ENCODE measurements around the gene CAND2.

GRCh38 chr3:12882336-12883310 is 86.1 kb downstream of the CAND2 start:
- no peak for TF ChIP-seq YY1 (IDR thresholded peaks at IDR 0.05; ENCODE audit: insufficient read depth, insufficient read length)
- TF ChIP-seq ZNF274 (IDR thresholded peaks at IDR 0.05; ENCODE audit: low read depth, low read length): no peak

Measured in NT2/D1 (cell line).